ENCODE measurements around the gene PTPN20. TPM values are rescaled to one million over a fixed set of nuclear protein-coding genes. Genes with fewer than 3 reads are reported as not detected.
A peak's percentile ranks its signal among the peaks of the same experiment; 100 is the strongest.

Gene PTPN20
- total RNA-seq, 1 donor from 2014 or later = 0.26 TPM

DNA sequence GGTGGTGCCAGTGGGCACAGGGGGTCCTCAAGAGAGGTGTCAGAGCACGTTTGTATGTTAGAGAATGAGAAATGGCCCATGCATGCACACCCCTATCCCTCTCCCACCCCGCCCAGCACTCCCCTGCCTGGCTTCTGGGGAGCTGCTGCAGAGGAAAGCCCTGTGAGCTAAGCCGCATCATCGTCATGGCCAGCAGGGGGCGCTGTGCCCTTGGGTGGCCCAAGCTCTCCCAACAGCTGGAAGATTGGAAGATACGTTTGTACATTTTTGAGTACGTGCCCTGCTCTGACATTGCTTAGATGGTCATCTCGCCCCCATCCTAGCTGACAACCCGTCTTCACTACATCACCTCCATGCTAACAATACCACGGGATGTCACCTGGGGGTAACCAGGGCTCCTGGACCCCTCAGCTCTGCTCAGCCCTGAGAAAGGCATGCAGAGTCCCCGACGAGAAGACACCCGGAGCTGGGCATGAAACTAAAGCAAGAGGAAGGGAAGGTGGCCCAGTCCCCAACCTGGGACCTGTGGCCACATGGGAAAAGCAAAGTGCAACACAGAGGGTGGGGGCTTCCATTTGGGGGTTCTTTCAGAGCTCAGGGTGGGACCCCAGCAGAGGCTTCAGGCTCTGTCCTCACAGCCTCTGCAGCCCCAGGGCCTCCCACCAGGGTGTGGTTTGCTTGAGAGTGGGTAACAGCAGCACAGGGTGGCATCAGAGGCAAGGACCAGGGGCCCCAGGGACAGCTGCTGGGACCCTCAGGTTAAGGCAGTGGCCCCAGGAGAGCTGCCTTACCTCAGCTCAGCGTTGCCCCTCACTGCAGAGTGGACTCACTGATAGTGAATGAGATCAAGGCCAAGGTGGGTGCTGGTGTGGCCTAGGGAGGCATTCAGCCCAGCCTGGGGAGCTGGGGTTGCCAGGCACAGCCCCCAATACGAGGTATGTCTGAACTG, 136.6 kb downstream of the PTPN20 start:
- DNase-seq (ENCODE audit: low read depth, low spot score) = peak; percentile 32

DNA sequence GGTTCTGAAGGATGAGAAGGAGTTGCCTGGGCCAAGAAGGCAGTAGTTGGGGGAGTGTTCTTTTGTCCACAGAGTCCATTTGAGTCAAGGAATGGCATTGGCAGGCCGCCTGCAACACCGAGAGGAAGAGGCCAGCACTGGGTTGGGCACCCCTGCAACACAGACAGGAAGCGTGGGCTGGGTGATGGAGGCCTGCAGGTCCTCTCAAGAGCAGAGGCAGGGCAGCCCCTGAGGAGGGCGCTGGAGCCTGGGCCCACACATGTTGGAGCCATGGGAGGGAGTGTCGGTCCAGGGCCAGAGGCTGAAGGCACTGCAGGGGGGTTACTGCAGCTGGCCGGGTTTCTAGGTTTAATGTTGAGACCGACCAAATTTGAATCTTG, 137.3 kb downstream of the PTPN20 start:
- no peak for DNase-seq (ENCODE audit: low read depth, low spot score)

DNA sequence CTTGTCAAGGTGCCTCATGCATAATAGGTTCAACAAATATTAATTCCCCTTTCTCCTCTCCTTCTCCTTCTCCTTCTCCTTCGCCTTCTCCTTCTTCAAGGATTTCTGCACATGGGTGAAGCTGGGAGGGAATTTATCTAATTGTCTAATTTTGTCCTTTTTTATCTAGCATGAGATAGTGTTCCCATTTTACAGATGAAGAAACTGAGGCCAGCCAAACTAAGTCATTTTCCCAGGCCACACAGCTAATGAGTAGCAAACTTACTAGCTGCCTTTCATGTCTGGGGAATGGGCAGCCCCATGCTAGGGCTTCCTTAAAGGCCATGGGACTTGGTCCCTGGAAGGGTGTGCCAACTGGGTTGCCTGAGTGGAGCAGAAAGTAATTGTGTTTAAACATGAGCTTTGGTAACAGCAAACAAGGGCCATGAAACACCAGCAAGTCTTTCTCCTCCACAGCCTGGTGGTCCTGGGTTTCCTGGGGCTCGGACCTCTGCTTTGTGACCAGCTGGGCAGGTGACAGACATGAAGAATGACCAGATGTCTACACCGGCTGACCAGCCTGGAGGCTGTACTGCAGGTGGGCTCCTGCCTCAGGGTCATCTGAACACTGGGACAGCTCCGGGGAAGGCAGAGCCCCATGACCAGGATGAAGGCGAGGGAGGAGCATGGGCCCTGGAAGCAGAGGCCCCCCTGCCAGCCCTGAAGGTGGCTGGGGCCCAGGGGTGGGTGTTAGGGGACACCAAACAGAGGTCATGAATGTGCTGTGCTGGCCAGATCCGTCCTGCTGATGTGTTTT, 138.0 kb downstream of the PTPN20 start:
- no peak for DNase-seq (ENCODE audit: low read depth, low spot score)

DNA sequence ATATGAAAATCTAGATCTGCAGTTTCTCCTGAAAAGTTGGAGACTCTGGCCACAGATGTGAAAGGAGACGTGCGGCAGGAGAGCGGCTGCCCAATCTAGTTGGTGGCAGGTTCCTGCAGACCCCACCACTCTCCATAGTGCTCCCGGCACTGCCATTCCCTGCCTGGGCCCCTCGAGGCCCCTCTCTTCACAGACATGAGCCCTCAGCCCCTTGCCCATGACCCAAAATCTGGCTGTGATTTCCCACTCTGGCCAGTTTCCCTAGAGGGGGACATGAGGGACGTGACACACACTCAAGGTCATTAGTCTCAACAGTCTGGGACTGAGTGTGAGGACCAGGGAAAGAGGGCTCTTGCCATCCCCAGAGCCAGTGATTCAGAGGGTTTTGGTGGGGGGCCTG, 138.7 kb downstream of the PTPN20 start:
- no peak for DNase-seq (ENCODE audit: low read depth, low spot score)

DNA sequence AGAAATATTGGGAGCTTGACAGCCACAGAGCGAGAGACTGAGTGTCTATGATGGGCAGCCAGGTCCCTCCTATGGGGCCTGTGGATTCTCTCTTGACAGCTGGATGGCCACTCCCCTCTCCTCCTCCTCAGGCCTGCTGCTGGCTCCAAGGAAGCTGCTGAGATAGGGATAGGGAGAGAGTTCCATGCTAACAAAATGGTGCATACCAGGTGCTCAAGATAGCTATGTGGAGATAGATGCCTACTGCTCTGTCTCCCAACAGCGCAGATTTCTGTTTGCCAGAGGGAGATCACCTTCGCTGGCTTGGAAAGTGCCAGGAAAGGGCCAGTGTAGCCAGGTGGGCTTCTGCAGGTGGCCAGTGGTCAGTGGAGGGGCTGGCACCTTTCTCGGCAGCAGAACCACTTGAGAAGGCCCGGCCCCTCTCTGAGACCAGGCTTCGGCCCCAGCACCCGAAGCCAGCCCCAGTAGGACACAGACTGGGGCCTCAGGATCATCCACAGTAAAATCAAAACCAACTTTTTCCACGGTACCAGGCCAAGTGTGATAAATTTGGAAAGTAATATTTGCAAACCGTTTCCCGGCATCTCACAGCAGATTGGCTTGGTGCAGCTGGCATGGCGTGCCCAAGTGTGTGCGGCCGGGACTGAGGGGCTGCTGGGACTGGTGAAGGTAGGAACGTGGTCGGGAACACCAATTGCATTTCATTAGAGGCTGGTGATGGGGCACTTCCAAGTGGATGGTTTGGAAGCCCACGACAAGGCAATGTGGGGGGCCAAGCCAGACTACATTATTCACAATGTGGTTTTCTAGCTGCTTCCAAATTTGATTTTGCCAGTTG, 139.6 kb downstream of the PTPN20 start:
- DNase-seq (ENCODE audit: low read depth, low spot score) = no peak

DNA sequence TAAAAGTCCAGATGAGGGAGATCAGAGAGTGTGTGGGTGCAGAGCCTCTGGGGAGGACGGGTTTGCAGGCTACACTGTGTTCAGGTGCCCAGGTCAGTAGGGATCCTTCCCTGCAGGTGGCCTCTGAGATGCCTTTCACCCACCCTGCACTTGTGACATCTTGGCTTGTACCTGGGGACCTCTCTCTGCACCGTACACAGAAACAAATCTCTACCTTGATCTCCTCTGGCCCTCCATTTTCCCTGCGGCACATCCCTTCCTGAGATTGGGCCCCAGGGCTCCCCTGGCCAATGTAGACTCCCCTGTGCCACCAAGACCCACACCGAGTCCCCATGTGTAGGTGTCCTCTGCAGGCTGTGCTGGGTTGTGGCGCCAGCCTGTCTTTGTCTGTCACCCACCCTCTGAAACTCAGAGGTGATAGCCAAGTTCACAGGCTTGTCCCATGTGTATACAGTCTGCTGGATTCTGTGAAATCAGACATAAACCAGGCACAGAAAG, 140.6 kb downstream of the PTPN20 start:
- DNase-seq (ENCODE audit: low read depth, low spot score) = no peak

All from pulmonary artery endothelial cell (primary cell).